Naive thymus-derived CD4-positive, alpha-beta T cell (primary cell): ENCODE measurements around the gene FCAMR. TPM values are rescaled to one million over a fixed set of nuclear protein-coding genes. Genes with fewer than 3 reads are reported as not detected.

Experiments
- ATAC-seq: fragments of 150-1000 bp; cut with Tn5 transposase; 2 replicates; pipeline ENCODE4 v1.10.0; 2021; ENCODE audit warnings: mild to moderate bottlenecking, moderate library complexity
- CTCF ChIA-PET: fragments of 350-600 bp; sonication (Branson Sonifier 250); formaldehyde crosslinking; loops from one replicate; lab custom pipeline; 2021; ENCODE audit warnings: antibody characterized with exemption; lab: Charles Lee
- POLR2A ChIA-PET: fragments of 350-600 bp; sonication (Branson Sonifier 250); formaldehyde crosslinking; loops from one replicate; lab custom pipeline; 2021; ENCODE audit warnings: antibody characterized with exemption, inconsistent platforms; lab: Charles Lee
- DNase-seq, 9 donors: peaks; one replicate each; pipeline versions ENCODE4 v3.0.0 to v3.0.0-alpha.2; 2020 to 2022; ENCODE audit warnings: mixed read lengths in 1 of 9
- H3K27ac ChIP-seq: one replicate; pipeline ENCODE4 v1.7.0; 2013; ENCODE audit warnings: mild to moderate bottlenecking, low read depth, low read length, moderate library complexity
- H3K27me3 ChIP-seq, 2 donors: one replicate each; pipeline ENCODE4 v1.7.0; 2013; ENCODE audit warnings: low read length in 2 of 2, mild to moderate bottlenecking in 2 of 2, moderate library complexity in 2 of 2; ENCODE audit not compliant: control insufficient read depth in 2 of 2, insufficient read depth in 2 of 2
- H3K36me3 ChIP-seq, 3 experiments: 1 replicate in 2 of 3; 2 replicates in 1 of 3; pipeline ENCODE4 v1.7.0; 2013; ENCODE audit warnings: low read length in 3 of 3, mild to moderate bottlenecking in 3 of 3, moderate library complexity in 1 of 3; ENCODE audit not compliant: insufficient read depth in 3 of 3, control insufficient read depth in 2 of 3
- H3K4me1 ChIP-seq, 2 donors: one replicate each; pipeline ENCODE4 v1.7.0; 2013; ENCODE audit warnings: low read length in 2 of 2, mild to moderate bottlenecking in 2 of 2, moderate library complexity in 1 of 2; ENCODE audit not compliant: control insufficient read depth in 2 of 2, insufficient read depth in 2 of 2
- H3K4me3 ChIP-seq: 2 replicates; pipeline ENCODE4 v1.7.0; 2013; ENCODE audit warnings: mild to moderate bottlenecking, low read length
- H3K9me3 ChIP-seq, 3 experiments: 1 replicate in 2 of 3; 2 replicates in 1 of 3; pipeline ENCODE4 v1.7.0; 2013; ENCODE audit warnings: low read length in 3 of 3; ENCODE audit not compliant: control insufficient read depth in 2 of 3
- H3K27ac Mint-ChIP-seq, 9 donors: one replicate each; pipeline ENCODE4 v1.8.0; 2020 to 2022; ENCODE audit warnings: mixed read lengths in 9 of 9, mild to moderate bottlenecking in 8 of 9, moderate library complexity in 5 of 9, inconsistent platforms in 2 of 9
- H3K27me3 Mint-ChIP-seq, 5 donors: one replicate each; pipeline ENCODE4 v1.8.0; 2021 to 2022; ENCODE audit warnings: mixed read lengths in 5 of 5, mild to moderate bottlenecking in 1 of 5
- H3K36me3 Mint-ChIP-seq, 5 donors: one replicate each; pipeline ENCODE4 v1.8.0; 2020 to 2022; ENCODE audit warnings: mixed read lengths in 5 of 5, mild to moderate bottlenecking in 3 of 5, inconsistent platforms in 1 of 5
- H3K4me1 Mint-ChIP-seq, 7 donors: one replicate each; pipeline ENCODE4 v1.8.0; 2020 to 2022; ENCODE audit warnings: mixed read lengths in 7 of 7, mild to moderate bottlenecking in 3 of 7, inconsistent platforms in 1 of 7
- H3K4me3 Mint-ChIP-seq, 10 donors: one replicate each; pipeline ENCODE4 v1.8.0; 2020 to 2022; ENCODE audit warnings: mild to moderate bottlenecking in 10 of 10, mixed read lengths in 10 of 10, moderate library complexity in 6 of 10, inconsistent platforms in 2 of 10
- H3K9me3 Mint-ChIP-seq, 11 donors: one replicate each; pipeline ENCODE4 v1.8.0; 2020 to 2022; ENCODE audit warnings: mixed read lengths in 11 of 11, mild to moderate bottlenecking in 4 of 11, inconsistent platforms in 1 of 11, moderate library complexity in 1 of 11
- intact Hi-C, 2 donors: fragments of 100-400 bp; cut with micrococcal nuclease; formaldehyde crosslinking; loops; one replicate each; pipeline ENCODE4 v1.15.1; 2023
- polyA plus RNA-seq, 2 donors: library from polyadenylated mRNA; unstranded; fragments of 300-500 nt; fragmentation: Illumina TruSeq; gene quantifications; one replicate each; pipeline ENCODE4 v1.2.3, GENCODE V29; 2021
- total RNA-seq, 6 experiments: library from RNA in 5 of 6; stranded (reverse) in 5 of 6; gene quantifications; 1 replicate in 5 of 6; 2 replicates in 1 of 6; pipeline ENCODE4 v1.2.3 and lab custom pipeline; 2021 to 2026

Gene FCAMR
- total and polyA plus RNA-seq, 7 experiments from 2014 or later: not detected

- ATAC-seq (no peak), DNase-seq (no peak)
- H3K36me3 ChIP-seq: no peaks in the 10 kb centered on the region
- CTCF ChIA-PET: interaction anchor here (0.5 to 1.0 kb wide), 2 partner anchors 15 to 846 kb away, joined by 3 to 5 read pairs; no protein-coding TSS in a partner anchor
- no peaks in the 10 kb centered on the region for H3K4me1 ChIP-seq
- Mint-ChIP-seq H3K4me1 (peaks cover 0 to 18% (median 0%) of the 10 kb centered on the region in 7 donors), H3K9me3 (peaks cover 0 to 6% (median 0%) of the 10 kb centered on the region in 11 donors), H3K4me3 (no peak overlapping the region), H3K27me3 (peaks cover 0 to 13% (median 0%) of the 10 kb centered on the region in 5 donors), H3K27ac (peak overlapping the region in 1 of 9 donors; percentile 11), H3K36me3 (peaks cover 0 to 5% (median 0%) of the 10 kb centered on the region in 5 donors)
- no peak overlapping the region for H3K27ac ChIP-seq
- POLR2A ChIA-PET: interaction anchor here (0.5 to 1.0 kb wide), 5 partner anchors 16 to 135 kb away, joined by 3 to 6 read pairs (median 3); no protein-coding TSS in a partner anchor
- no peaks in the 10 kb centered on the region for H3K9me3 ChIP-seq
- intact Hi-C loops: no loop called here
- no peaks in the 10 kb centered on the region for H3K27me3 ChIP-seq
- H3K4me3 ChIP-seq: no peak overlapping the region
Measured at GRCh38 chr1:206951318-206952100, 18.8 kb downstream of the FCAMR start.

GRCh38 chr1:206949641-206950040, 20.6 kb downstream of the FCAMR start:
- peaks cover 0 to under 1% of the 10 kb centered on the region in 2 donors for H3K4me1 ChIP-seq
- H3K36me3 ChIP-seq: no peaks in the 10 kb centered on the region
- POLR2A ChIA-PET: interaction anchor here (0.6 to 1.5 kb wide), 2 partner anchors 44 to 235 kb away, joined by 3 to 4 read pairs; no protein-coding TSS in a partner anchor
- CTCF ChIA-PET: interaction anchor here (0.8 to 2.8 kb wide), 2 partner anchors 17 to 32 kb away, joined by 3 to 15 read pairs; no protein-coding TSS in a partner anchor
- H3K4me1 Mint-ChIP-seq: peaks cover 0 to 6% (median 0%) of the 10 kb centered on the region in 7 donors
- peaks cover 0 to 6% (median 0%) of the 10 kb centered on the region in 11 donors for H3K9me3 Mint-ChIP-seq
- intact Hi-C loops: no loop called here
- no peak overlapping the region for H3K4me3 ChIP-seq
- H3K27ac Mint-ChIP-seq: no peak overlapping the region
- no peaks in the 10 kb centered on the region for H3K27me3 ChIP-seq
- peaks cover 0 to 32% (median 8%) of the 10 kb centered on the region in 5 donors for H3K27me3 Mint-ChIP-seq
- H3K27ac ChIP-seq: no peak overlapping the region
- DNase-seq (no peak), ATAC-seq (no peak)
- H3K4me3 Mint-ChIP-seq: no peak overlapping the region
- H3K36me3 Mint-ChIP-seq: peaks cover 0 to 5% (median 0%) of the 10 kb centered on the region in 5 donors
- H3K9me3 ChIP-seq: no peaks in the 10 kb centered on the region

- no peak for ATAC-seq
- no peak overlapping the region for H3K4me3 Mint-ChIP-seq
- ChIA-PET CTCF (interaction anchor here (2.8 kb wide), 1 partner anchor 16 kb away, joined by 15 read pairs; no protein-coding TSS in a partner anchor), POLR2A (interaction anchor here (0.7 to 1.5 kb wide), 2 partner anchors 44 to 79 kb away, joined by 3 to 4 read pairs; no protein-coding TSS in a partner anchor)
- Histone ChIP-seq H3K27ac (no peak overlapping the region), H3K9me3 (no peaks in the 10 kb centered on the region), H3K36me3 (no peaks in the 10 kb centered on the region), H3K4me1 (peaks cover 0 to 4% of the 10 kb centered on the region in 2 donors), H3K4me3 (no peak overlapping the region), H3K27me3 (no peaks in the 10 kb centered on the region)
- H3K27me3 Mint-ChIP-seq: peaks cover 0 to 35% (median 8%) of the 10 kb centered on the region in 5 donors
- H3K4me1 Mint-ChIP-seq: peaks cover 0 to 7% (median 0%) of the 10 kb centered on the region in 7 donors
- H3K36me3 Mint-ChIP-seq: peaks cover 0 to 5% (median 0%) of the 10 kb centered on the region in 5 donors
- peaks cover 0 to 6% (median 0%) of the 10 kb centered on the region in 11 donors for H3K9me3 Mint-ChIP-seq
- intact Hi-C loops: no loop called here
- DNase-seq: no peak
- H3K27ac Mint-ChIP-seq: no peak overlapping the region
Measured at GRCh38 chr1:206949208-206949607, 21.1 kb downstream of the FCAMR start.

- H3K27ac Mint-ChIP-seq: no peak overlapping the region
- peaks cover 0 to 5% (median 0%) of the 10 kb centered on the region in 5 donors for H3K36me3 Mint-ChIP-seq
- Histone ChIP-seq H3K4me1 (peaks cover 0 to 6% of the 10 kb centered on the region in 2 donors), H3K27ac (no peak overlapping the region), H3K9me3 (no peaks in the 10 kb centered on the region), H3K27me3 (no peaks in the 10 kb centered on the region), H3K36me3 (no peaks in the 10 kb centered on the region), H3K4me3 (no peak overlapping the region)
- DNase-seq (no peak), ATAC-seq (no peak)
- CTCF ChIA-PET: interaction anchor here (1.6 to 2.8 kb wide), 2 partner anchors 15 to 35 kb away, joined by 4 to 15 read pairs; no protein-coding TSS in a partner anchor
- POLR2A ChIA-PET: interaction anchor here (0.7 kb wide), 2 partner anchors 70 to 131 kb away, joined by 3 to 4 read pairs; no protein-coding TSS in a partner anchor
- peaks cover 0 to 6% (median 0%) of the 10 kb centered on the region in 11 donors for H3K9me3 Mint-ChIP-seq
- peaks cover 0 to 7% (median 0%) of the 10 kb centered on the region in 7 donors for H3K4me1 Mint-ChIP-seq
- peaks cover 0 to 42% (median 8%) of the 10 kb centered on the region in 5 donors for H3K27me3 Mint-ChIP-seq
- no peak overlapping the region for H3K4me3 Mint-ChIP-seq
- intact Hi-C loops: no loop called here
Measured at GRCh38 chr1:206947255-206947654, 23.0 kb downstream of the FCAMR start.

- H3K27me3 Mint-ChIP-seq: peaks cover 0 to 43% (median 8%) of the 10 kb centered on the region in 5 donors
- peak within 1 kb of the TSS in 1 of 10 donors; percentile 20 for H3K4me3 Mint-ChIP-seq
- ChIA-PET CTCF (interaction anchor here (1.6 kb wide), 1 partner anchor 36 kb away, joined by 4 read pairs; no protein-coding TSS in a partner anchor), POLR2A (no interaction called here)
- DNase-seq (no peak), ATAC-seq (no peak)
- intact Hi-C loops: no loop called here
- Histone ChIP-seq H3K27me3 (no peaks in the 10 kb centered on the region), H3K36me3 (no peaks in the 10 kb centered on the region), H3K27ac (no peak within 1 kb of the TSS), H3K9me3 (no peaks in the 10 kb centered on the region), H3K4me3 (no peak within 1 kb of the TSS), H3K4me1 (peaks cover 0 to 6% of the 10 kb centered on the region in 2 donors)
- H3K9me3 Mint-ChIP-seq: peaks cover 0 to 6% (median 0%) of the 10 kb centered on the region in 11 donors
- no peak within 1 kb of the TSS for H3K27ac Mint-ChIP-seq
- peaks cover 0 to 5% (median 0%) of the 10 kb centered on the region in 5 donors for H3K36me3 Mint-ChIP-seq
- H3K4me1 Mint-ChIP-seq: peaks cover 0 to 7% (median 0%) of the 10 kb centered on the region in 7 donors
Measured at GRCh38 chr1:206946261-206946660, 24.0 kb downstream of the FCAMR start, which contains the start of gene PIGR. Gene PIGR, minus strand, starts transcription at chr1:206946466. Its CDS starts 5,935 bp downstream, at chr1:206940531.

GRCh38 chr1:206945779-206946178, 24.5 kb downstream of the FCAMR start:
- Mint-ChIP-seq H3K27ac (no peak overlapping the region), H3K4me1 (peaks cover 0 to 7% (median 0%) of the 10 kb centered on the region in 7 donors), H3K36me3 (peaks cover 0 to 5% (median 0%) of the 10 kb centered on the region in 5 donors), H3K9me3 (peaks cover 0 to 6% (median 0%) of the 10 kb centered on the region in 11 donors), H3K4me3 (no peak overlapping the region), H3K27me3 (peaks cover 0 to 48% (median 8%) of the 10 kb centered on the region in 5 donors)
- no peak overlapping the region for H3K4me3 ChIP-seq
- DNase-seq (no peak), ATAC-seq (no peak)
- H3K36me3 ChIP-seq: no peaks in the 10 kb centered on the region
- intact Hi-C loops: no loop called here
- peaks cover 0 to 6% of the 10 kb centered on the region in 2 donors for H3K4me1 ChIP-seq
- CTCF ChIA-PET: interaction anchor here (0.6 to 1.0 kb wide), 2 partner anchors 10 to 37 kb away, joined by 3 to 4 read pairs; no protein-coding TSS in a partner anchor
- H3K27me3 ChIP-seq: no peaks in the 10 kb centered on the region
- H3K27ac ChIP-seq: no peak overlapping the region
- POLR2A ChIA-PET: interaction anchor here (0.7 to 0.9 kb wide), 2 partner anchors 10 to 39 kb away, joined by 3 read pairs; no protein-coding TSS in a partner anchor
- no peaks in the 10 kb centered on the region for H3K9me3 ChIP-seq
